Aorta (tissue), 5 donors: ENCODE measurements around the gene ALMS1. TPM values are rescaled to one million over a fixed set of nuclear protein-coding genes. Genes with fewer than 3 reads are reported as not detected.

Experiments
- ATAC-seq: fragments of 200-7000 bp; cut with Tn5 transposase; one replicate; pipeline ENCODE4 v1.9.1; 2022; ENCODE audit warnings: moderate library complexity; ENCODE audit not compliant: low FRiP score
- DNase-seq, 2 donors: peaks; one replicate each; pipeline ENCODE4 v3.0.0-alpha.2; 2020
- H3K27ac ChIP-seq, 2 donors: one replicate each; pipeline ENCODE4 v1.5.1; 2013; ENCODE audit warnings: low read length in 2 of 2, mild to moderate bottlenecking in 2 of 2, moderate library complexity in 2 of 2, control low read depth in 1 of 2, inconsistent platforms in 1 of 2, low read depth in 1 of 2
- H3K27me3 ChIP-seq, 2 donors: one replicate each; pipeline ENCODE4 v1.6.1; 2013; ENCODE audit warnings: control low read depth in 1 of 2, low read length in 1 of 2, mild to moderate bottlenecking in 1 of 2, moderate library complexity in 1 of 2; ENCODE audit not compliant: insufficient read depth in 2 of 2, control insufficient read depth in 1 of 2
- H3K36me3 ChIP-seq, 2 donors: one replicate each; pipeline ENCODE4 v1.6.1; 2013; ENCODE audit warnings: control low read depth in 1 of 2, low read length in 1 of 2, mild to moderate bottlenecking in 1 of 2; ENCODE audit not compliant: insufficient read depth in 2 of 2, control insufficient read depth in 1 of 2
- H3K4me1 ChIP-seq, 2 donors: one replicate each; pipeline ENCODE4 v1.6.1; 2013; ENCODE audit warnings: low read length in 2 of 2, control low read depth in 1 of 2, mild to moderate bottlenecking in 1 of 2, moderate library complexity in 1 of 2; ENCODE audit not compliant: insufficient read depth in 2 of 2, control insufficient read depth in 1 of 2
- H3K4me3 ChIP-seq, 2 donors: one replicate each; pipeline ENCODE4 v1.5.1; 2013; ENCODE audit warnings: low read length in 2 of 2, control low read depth in 1 of 2, mild to moderate bottlenecking in 1 of 2
- H3K9me3 ChIP-seq: one replicate; pipeline ENCODE4 v1.6.1; 2013; ENCODE audit warnings: mild to moderate bottlenecking, low read length; ENCODE audit not compliant: control insufficient read depth
- WGBS, 2 donors: extraction: QIAGEN DNeasy Blood & Tissue Kit; methylation state at CpG; one replicate each; pipeline ENCODE4 v1.1.7; 2013; 5-methylcytosine and 5-hydroxymethylcytosine counted together
- intact Hi-C, 2 donors: fragments of 100-400 bp; cut with DNase I; formaldehyde crosslinking; loops; one replicate each; pipeline versions ENCODE4 v1.14.2 to v1.15.0; 2022
- polyA plus RNA-seq, 2 donors: library from polyadenylated mRNA; stranded (reverse); fragments of 200-250 nt; gene quantifications; one replicate each; pipeline ENCODE4 v1.2.3, GENCODE V29; 2013
- total RNA-seq, 2 donors: library from RNA; stranded (reverse); fragmentation: NEBNext Ultra II Directional; extraction: Animal tissue kit (Norgen Biotek cat#: 25700); gene quantifications; one replicate each; pipeline ENCODE4 v1.2.1, GENCODE V29; 2021
- donor health status: healthy with polysubstance abuse.
- donor health status: Bipolar disorder and iron deficiency.
- donor health status: DM: no; HTN: no; CAD: no.
- donor health status: DM: no; HTN: no; CAD: no.
- donor health status: DM: yes; HTN: yes; CAD: no.

ALMS1 gene
- total and polyA plus RNA-seq, 4 donors = 8.3 to 26.4 (median 19.9) TPM

- intact Hi-C loops = no loop called here
- H3K4me1 ChIP-seq = no peaks in the 10 kb centered on the region
- no peak overlapping the region for H3K27ac ChIP-seq
- H3K9me3 ChIP-seq = no peaks in the 10 kb centered on the region
- no peak overlapping the region for H3K4me3 ChIP-seq
- no peaks in the 10 kb centered on the region for H3K27me3 ChIP-seq
- ATAC-seq (no peak), DNase-seq (no peak)
- peaks cover 0 to 4% of the 10 kb centered on the region in 2 donors for H3K36me3 ChIP-seq
Measured at GRCh38 chr2:73561422-73561821, 175.8 kb downstream of the ALMS1 start.

- Histone ChIP-seq H3K27ac (no peak overlapping the region), H3K36me3 (peaks cover 0 to 2% of the 10 kb centered on the region in 2 donors), H3K4me3 (no peak overlapping the region), H3K9me3 (no peaks in the 10 kb centered on the region), H3K27me3 (no peaks in the 10 kb centered on the region), H3K4me1 (no peaks in the 10 kb centered on the region)
- ATAC-seq = no peak
- WGBS, 2 donors = 94 to 98% methylated on average over 1 of the region's 1 CpG
- no peak for DNase-seq
- intact Hi-C loops = no loop called here
Measured at GRCh38 chr2:73564986-73565385, 179.3 kb downstream of the ALMS1 start.

- DNase-seq (no peak), ATAC-seq (no peak)
- Histone ChIP-seq H3K36me3 (peaks cover 0 to 2% of the 10 kb centered on the region in 2 donors), H3K4me3 (no peak overlapping the region), H3K9me3 (no peaks in the 10 kb centered on the region), H3K4me1 (no peaks in the 10 kb centered on the region), H3K27me3 (no peaks in the 10 kb centered on the region), H3K27ac (no peak overlapping the region)
- intact Hi-C loops = no loop called here
- WGBS, 2 donors = 95% methylated on average over 5 of the region's 5 CpGs
Measured at GRCh38 chr2:73566288-73566878, 180.7 kb downstream of the ALMS1 start.

GRCh38 chr2:73575261-73575660, 189.6 kb downstream of the ALMS1 start:
- peaks cover 4 to 5% of the 10 kb centered on the region in 2 donors for H3K36me3 ChIP-seq
- intact Hi-C loops = no loop called here
- WGBS, 2 donors = 86 to 90% methylated on average over 2 of the region's 2 CpGs

GRCh38 chr2:73582364-73582763, 196.7 kb downstream of the ALMS1 start:
- intact Hi-C loops = no loop called here
- peaks cover 0 to 2% of the 10 kb centered on the region in 2 donors for H3K36me3 ChIP-seq
- no peak for DNase-seq
- H3K27me3 ChIP-seq = no peaks in the 10 kb centered on the region
- H3K9me3 ChIP-seq = no peaks in the 10 kb centered on the region
- WGBS, 2 donors = 90 to 94% methylated on average over 2 of the region's 2 CpGs
- H3K4me3 ChIP-seq = no peak overlapping the region
- H3K27ac ChIP-seq = no peak overlapping the region
- H3K4me1 ChIP-seq = no peaks in the 10 kb centered on the region
- no peak for ATAC-seq

More at GRCh38 chr2:73575261-73575660, 189.6 kb downstream of the ALMS1 start:
- H3K27me3 ChIP-seq = no peaks in the 10 kb centered on the region
- no peak overlapping the region for H3K27ac ChIP-seq
- H3K4me1 ChIP-seq = no peaks in the 10 kb centered on the region
- ATAC-seq = no peak
- no peak overlapping the region for H3K4me3 ChIP-seq
- no peak for DNase-seq
- H3K9me3 ChIP-seq = no peaks in the 10 kb centered on the region

- no peak for ATAC-seq
- Histone ChIP-seq H3K4me3 (no peak overlapping the region), H3K27ac (no peak overlapping the region), H3K27me3 (no peaks in the 10 kb centered on the region), H3K36me3 (no peaks in the 10 kb centered on the region), H3K9me3 (no peaks in the 10 kb centered on the region), H3K4me1 (no peaks in the 10 kb centered on the region)
- 53 to 63% methylated on average over 4 of the region's 4 CpGs for WGBS, 2 donors
- no peak for DNase-seq
- intact Hi-C loops = no loop called here
Measured at GRCh38 chr2:73588177-73588576, 202.5 kb downstream of the ALMS1 start.

- DNase-seq (no peak), ATAC-seq (no peak)
- Histone ChIP-seq H3K36me3 (no peaks in the 10 kb centered on the region), H3K27ac (no peak overlapping the region), H3K4me3 (no peak overlapping the region), H3K4me1 (peaks cover 0 to 8% of the 10 kb centered on the region in 2 donors), H3K27me3 (no peaks in the 10 kb centered on the region), H3K9me3 (no peaks in the 10 kb centered on the region)
- intact Hi-C loops = no loop called here
- 20 to 24% methylated on average over 2 of the region's 2 CpGs for WGBS, 2 donors
Measured at GRCh38 chr2:73593680-73594079, 208.0 kb downstream of the ALMS1 start.

- whole genome bisulfite sequencing, 2 donors = 36 to 39% methylated on average over 2 of the region's 2 CpGs
- Histone ChIP-seq H3K4me1 (peaks cover 0 to 8% of the 10 kb centered on the region in 2 donors), H3K27ac (peak overlapping the region in 1 of 2 donors; percentile 54), H3K36me3 (no peaks in the 10 kb centered on the region), H3K27me3 (no peaks in the 10 kb centered on the region), H3K4me3 (no peak overlapping the region), H3K9me3 (no peaks in the 10 kb centered on the region)
- intact Hi-C loops = no loop called here
- no peak for DNase-seq
- ATAC-seq = no peak
Measured at GRCh38 chr2:73594251-73594650, 208.6 kb downstream of the ALMS1 start.

- H3K27ac ChIP-seq = no peak overlapping the region
- H3K27me3 ChIP-seq = no peaks in the 10 kb centered on the region
- intact Hi-C loops = no loop called here
- H3K36me3 ChIP-seq = peaks cover 0 to 2% of the 10 kb centered on the region in 2 donors
- no peaks in the 10 kb centered on the region for H3K4me1 ChIP-seq
- DNase-seq (no peak), ATAC-seq (no peak)
- no peak overlapping the region for H3K4me3 ChIP-seq
- 84 to 89% methylated on average over 5 of the region's 5 CpGs for WGBS, 2 donors
- H3K9me3 ChIP-seq = no peaks in the 10 kb centered on the region
Measured at GRCh38 chr2:73601780-73602179, 216.1 kb downstream of the ALMS1 start.
